Fibroblast of skin of left quadriceps (primary cell): Measurements from ENCODE around the gene PREX1.
A peak's percentile ranks its signal among the peaks of the same experiment; 100 is the strongest.

Experiments
- DNase-seq, 2 experiments: peaks; one replicate each; pipeline ENCODE4 v3.0.0-alpha.2; 2013; ENCODE audit warnings: low read depth in 2 of 2

Gene PREX1

GRCh38 chr20:48624315-48625020 lies 203.3 kb downstream of the PREX1 start:
- DNase-seq, result no peak

- DNase-seq, result no peak
Measured at GRCh38 chr20:48623906-48624265, 203.9 kb downstream of the PREX1 start.

- no peak for DNase-seq
Measured at GRCh38 chr20:48623176-48623905, 204.5 kb downstream of the PREX1 start.

GRCh38 chr20:48622421-48622820 lies 205.4 kb downstream of the PREX1 start:
- no peak for DNase-seq

- no peak for DNase-seq
Measured at GRCh38 chr20:48621376-48622078, 206.3 kb downstream of the PREX1 start.

- peak; percentile 72 for DNase-seq
Measured at GRCh38 chr20:48620507-48621375, 207.1 kb downstream of the PREX1 start.

- no peak for DNase-seq
Measured at GRCh38 chr20:48620154-48620506, 207.7 kb downstream of the PREX1 start.

GRCh38 chr20:48619126-48620101 lies 208.4 kb downstream of the PREX1 start:
- no peak for DNase-seq

GRCh38 chr20:48618631-48619030 lies 209.2 kb downstream of the PREX1 start:
- DNase-seq, result no peak

GRCh38 chr20:48618052-48618451 lies 209.7 kb downstream of the PREX1 start:
- DNase-seq, result no peak

GRCh38 chr20:48617481-48617880 lies 210.3 kb downstream of the PREX1 start:
- no peak for DNase-seq

- no peak for DNase-seq
Measured at GRCh38 chr20:48616481-48616880, 211.3 kb downstream of the PREX1 start.

- DNase-seq, result no peak
Measured at GRCh38 chr20:48615871-48616270, 211.9 kb downstream of the PREX1 start.

GRCh38 chr20:48614593-48615274 lies 213.1 kb downstream of the PREX1 start:
- no peak for DNase-seq

- DNase-seq, result no peak
Measured at GRCh38 chr20:48613926-48614325, 213.9 kb downstream of the PREX1 start.

GRCh38 chr20:48612335-48612734 lies 215.5 kb downstream of the PREX1 start:
- no peak for DNase-seq

GRCh38 chr20:48610996-48611395 lies 216.8 kb downstream of the PREX1 start:
- DNase-seq, result no peak

- DNase-seq, result no peak
Measured at GRCh38 chr20:48609491-48609978, 218.3 kb downstream of the PREX1 start.

- no peak for DNase-seq
Measured at GRCh38 chr20:48608756-48609155, 219.0 kb downstream of the PREX1 start.

- DNase-seq, result no peak
Measured at GRCh38 chr20:48607544-48607865, 220.3 kb downstream of the PREX1 start.
